HG02610 (cell line): ENCODE results near the gene AHDC1.

Source experiments
- ATAC-seq: cut with Tn5 transposase; IDR thresholded peaks from one replicate; pipeline ENCODE4 v1.9.1; 2021; ENCODE audit warnings: mild to moderate bottlenecking, moderate library complexity; ENCODE audit not compliant: unreplicated experiment

AHDC1 gene

DNA sequence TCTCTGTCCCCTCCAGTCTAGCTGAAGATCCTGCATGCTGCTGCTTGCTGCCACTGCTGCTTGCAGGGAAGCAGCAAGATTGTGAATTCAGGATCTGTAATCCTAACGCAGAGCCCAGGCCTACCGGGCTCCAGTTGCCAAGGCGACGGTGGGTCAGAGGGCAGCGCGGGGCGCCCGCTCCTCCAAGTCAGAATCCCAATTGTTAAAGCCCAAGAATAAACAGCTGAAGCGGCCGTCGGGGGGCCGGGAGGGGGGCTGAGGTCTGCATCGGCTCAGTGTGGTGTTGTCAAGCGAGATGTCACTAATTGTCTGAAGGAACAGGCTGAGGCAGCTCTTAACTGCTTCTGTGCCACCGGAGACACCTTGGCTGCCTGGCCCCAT, 36.8 kb downstream of the AHDC1 start:
- no peak for ATAC-seq

DNA sequence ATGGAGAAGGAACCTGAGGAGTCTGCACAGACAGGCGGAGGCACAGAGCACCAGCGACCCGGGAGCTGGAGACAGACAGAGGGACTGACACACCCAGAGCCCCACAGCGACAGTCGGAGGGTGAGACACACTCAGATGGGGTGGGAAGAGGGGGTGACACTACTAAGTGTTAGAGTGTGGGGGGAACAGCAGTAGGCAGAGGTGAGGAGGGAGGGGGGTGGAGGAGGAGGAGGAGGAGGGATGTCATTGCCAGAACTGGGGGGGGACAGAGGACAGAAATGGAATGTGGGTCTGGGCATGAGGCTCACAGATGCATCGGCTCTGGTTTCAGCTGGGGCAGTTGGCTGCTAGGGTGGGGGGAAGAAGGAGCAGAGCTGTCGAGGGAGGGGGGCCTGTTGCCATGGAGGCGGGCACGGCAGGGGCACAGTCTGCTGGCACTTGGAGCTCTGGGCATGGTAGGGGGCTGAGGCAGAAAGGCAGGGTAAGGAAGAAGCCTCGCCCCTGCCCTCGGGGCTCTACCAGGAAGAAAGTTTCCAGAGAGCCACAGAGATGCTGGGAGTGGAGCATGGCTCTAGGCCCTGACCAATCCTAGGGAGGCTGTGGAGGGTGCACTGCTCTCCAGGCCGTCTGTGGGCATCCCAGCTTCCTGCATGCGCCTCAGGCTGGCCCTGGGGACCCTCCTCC, 37.3 kb downstream of the AHDC1 start:
- no peak for ATAC-seq

DNA sequence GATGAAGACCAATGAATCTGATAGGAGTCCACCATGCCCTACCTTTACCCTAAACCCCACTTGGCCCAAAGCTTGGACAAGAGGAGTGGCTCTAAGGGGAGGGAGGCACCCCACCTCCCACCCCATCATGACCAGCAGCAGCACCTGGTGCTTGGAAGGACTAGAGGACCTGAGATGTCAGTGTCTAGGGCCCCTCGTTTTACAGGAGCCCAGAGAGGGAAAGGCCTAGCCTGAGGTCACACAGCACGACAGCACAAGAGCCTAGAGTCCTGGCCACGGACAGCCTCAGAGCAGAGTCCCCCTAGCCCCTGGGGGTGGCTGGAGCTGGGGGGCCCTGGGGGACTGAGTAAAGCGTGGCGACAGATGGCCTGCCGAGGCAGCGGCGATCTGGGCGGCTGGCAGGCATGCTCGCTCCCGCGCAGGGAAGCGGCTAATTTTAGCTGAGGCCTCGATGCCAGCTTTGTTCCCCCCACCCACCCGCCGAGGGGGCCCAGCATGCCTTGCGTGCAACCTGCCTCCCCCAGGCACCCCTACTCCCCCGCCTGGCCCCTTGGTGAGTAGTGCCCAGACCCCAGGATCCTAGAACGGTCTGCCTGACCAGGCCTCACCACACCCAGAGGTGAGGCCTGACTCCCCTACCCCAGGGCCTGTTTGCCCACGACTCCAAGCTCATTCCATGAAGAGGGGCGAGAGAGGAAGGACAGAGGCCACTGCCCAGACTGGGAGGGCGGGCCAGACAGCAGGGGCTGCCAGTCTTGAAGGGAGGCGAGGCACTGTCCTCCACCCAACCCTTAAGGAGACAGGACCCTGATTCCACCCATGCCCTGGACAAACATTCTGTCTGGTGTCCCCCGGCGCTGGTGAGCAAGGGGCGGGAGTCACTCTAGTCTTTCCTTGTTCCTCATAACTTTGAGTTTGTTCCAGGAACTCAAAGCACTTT, 39.0 kb downstream of the AHDC1 start:
- no peak for ATAC-seq

DNA sequence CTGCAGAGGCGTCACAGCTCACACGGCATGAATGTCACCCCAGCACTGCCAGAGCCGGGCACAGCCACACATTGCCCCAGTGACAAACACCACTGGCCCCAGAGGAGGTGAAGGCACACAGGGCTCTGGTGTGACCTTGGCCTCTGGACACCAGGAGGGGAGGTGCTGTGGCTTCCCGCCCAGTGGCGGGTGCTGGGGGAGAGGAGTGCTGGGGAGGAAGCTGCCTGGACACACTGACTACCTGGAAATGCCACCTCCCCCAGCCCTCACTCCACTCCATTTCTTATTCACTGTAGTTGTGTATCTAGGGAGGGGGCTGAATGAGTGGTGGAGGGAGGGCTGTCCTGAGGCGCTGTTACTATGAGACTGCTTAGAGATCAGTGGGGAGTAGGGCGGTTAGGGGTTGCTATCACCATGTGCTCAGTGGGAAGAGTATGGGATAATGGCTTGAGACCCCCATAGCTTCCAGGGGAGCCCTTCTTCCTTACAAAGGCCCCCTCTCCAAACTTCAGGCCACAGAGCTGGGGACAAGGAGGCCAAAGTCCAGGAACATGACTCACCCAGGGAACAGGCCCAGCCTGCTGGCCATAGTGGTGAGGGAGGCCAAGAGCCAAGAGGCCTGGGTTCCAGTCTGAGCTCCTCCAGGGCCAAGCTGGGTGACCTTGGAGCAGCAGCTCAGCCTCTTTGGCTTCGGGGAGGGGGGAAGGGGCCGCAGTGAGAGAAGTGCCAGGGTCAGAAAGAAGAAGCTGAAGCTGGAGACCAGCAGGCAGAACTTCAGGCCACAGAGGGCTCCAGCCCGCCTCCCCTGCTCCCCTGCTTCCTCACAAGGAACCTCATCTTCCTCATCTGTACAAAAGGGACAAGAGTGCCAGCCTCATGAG, 40.1 kb downstream of the AHDC1 start:
- no peak for ATAC-seq

DNA sequence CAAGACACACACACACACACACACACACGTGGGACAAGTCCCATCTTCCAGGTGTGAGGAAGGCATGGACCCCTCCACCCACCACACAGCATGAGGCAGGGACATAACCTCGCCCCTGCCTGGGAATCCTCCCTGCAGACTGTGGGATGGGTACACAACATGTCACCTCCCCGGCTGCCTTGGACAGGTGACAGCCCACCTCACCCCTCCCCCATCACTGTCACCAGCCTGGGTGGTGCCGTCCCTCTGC, 40.7 kb downstream of the AHDC1 start:
- ATAC-seq = no peak

DNA sequence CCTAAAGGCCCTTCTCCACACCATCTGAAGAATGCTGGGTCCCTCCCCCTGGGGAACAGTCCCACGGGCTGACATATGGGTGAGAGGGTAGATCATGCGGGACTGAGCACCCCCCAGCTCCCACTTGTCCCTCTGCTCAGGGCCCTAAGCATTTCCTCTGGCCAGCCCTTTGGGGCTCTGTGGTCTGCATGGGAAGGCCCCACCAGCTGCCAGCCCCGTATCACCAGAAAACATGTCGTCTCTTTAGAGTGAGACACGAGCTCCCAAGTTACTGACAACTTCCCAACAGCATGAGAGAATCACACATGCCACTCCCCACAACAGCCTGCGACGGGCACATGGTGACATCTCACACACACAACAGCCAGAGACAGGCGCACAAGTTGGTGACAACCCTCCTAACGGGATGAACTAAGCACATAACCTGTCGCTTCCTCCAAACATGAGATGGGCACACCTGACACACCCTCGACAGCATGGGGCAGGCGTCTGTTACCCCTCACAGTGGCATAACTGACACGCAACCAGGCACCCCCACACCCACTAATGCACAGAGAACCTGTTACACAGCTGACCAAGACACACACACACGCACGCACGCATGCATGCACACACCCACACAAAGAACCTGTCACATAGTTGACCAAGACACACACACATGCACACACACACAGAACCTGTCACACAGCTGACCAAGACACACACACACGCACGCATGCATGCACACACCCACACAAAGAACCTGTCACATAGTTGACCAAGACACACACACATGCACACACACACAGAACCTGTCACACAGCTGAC, 41.2 kb downstream of the AHDC1 start:
- ATAC-seq = no peak

DNA sequence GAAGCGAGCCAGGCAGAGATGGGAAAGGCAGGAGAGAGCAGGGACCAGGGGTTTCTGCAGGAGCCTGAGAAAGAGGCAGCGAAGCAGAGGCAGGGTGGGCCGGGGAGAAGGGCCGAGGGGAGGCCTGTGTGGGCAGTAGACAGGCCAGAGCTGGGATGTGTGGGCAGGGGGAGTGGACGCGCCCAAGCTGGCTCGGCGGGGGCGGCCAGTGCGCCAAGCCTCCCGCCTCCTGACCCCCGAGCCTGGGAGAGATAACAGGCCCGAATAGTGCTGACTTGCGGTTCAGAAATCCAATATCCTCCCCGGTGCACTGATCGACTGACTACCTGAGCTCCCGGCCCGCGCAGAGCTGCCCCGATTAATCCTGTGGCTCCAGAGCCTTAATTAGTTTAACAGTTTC, 41.9 kb downstream of the AHDC1 start:
- no peak for ATAC-seq

DNA sequence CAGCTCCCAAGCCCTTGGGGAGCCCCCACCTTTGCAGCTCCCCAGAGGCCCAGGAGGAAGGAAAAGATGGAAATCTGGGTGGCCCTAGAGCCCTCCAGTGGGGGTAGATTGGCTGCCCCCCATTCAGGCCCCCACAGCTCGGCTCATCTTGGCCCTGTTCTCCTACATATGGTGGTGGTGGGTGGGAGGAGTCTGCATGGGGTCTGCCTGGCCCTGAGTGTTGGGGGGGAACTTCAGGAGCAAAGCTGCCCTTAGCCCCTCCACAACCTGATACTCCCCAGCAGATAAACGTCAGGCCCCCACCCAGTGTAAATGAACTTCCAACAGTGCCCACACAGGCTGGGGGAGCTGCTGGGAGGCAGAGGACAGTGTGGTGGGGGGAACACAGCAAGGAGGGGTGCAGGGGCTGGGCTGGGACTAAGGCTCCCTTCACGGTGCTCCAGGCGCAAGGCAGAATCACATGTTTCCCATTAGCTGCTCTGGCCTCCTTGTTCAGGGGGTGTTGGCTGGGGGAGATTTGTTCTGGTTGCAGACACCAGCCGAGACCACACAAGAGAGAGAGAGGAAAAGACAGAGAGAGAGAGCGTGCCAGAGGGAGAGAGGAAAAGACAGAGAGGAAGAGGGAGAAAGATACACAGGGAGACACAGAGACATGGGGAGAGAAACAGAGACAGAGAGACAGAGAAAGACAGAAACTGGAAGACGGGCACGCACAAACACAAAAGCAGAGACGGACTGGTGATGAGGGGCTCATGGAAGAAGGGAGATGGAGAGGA, 42.6 kb downstream of the AHDC1 start:
- ATAC-seq = no peak

DNA sequence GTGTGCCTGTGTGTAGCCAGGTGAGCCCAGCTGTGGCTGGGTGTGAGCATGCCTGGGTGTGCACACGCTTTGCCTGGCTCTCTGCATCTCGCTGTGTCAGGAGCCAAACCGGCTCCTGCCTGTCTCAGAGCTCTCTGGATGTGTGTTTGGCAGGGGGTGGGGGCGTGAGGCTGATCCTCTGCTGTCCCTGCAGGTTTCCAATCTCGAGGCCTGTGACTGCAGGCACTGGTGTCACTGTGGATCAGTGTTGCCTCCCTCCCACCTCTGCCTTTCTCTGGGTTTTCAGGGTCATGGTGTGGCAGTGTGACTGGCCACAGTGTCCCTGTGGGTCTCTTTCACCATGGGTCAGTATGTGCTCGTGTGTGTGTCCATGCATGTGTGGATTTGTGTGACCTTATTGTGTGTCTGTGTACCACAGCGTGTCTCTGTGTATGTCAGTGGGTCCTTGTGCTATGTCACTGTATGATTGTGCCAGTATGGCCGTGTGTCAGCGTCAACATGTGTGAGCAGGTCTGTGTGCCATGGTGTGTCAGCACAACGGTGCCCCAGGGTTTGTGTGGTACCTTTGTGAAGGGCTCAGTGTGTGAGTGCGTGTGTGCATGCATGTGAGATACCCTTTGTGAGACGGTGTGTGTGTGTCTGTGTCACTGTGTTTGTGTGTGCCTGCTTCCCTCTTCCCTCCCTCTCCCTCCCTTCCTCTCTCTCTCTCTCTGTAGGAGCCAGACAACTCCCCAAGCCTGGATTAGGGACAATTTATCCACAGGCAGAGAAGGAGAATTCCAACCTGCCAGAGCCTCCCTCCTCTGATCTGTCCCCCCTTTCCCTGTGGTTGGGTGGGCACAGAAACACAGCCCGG, 43.4 kb downstream of the AHDC1 start:
- ATAC-seq = no peak

DNA sequence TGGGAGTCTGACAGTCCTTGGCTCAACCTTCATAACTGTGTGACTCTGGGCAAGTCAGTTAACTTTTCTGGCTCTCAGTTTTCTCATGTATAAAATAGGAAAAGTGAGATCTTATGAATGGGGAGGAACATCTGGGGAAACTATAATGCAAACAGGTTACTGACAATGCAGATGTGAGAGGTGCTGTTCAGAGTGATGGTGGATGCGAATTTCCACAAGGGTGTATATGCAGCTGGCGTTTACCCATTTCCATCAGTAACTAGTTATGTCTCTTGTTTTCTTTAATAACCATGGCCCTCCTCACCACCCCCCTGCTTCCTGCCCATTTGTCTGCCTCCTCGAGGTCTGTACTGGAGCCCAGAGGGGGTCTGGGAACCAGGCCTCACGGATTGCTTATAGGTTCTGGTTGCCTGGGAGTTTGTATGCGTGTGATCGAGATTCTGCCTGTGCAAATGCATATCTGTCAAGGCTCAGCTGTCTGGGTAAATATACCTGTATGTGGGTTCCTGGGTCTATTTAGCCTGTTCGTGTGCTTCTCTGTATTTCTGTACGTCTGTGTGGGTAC, 44.4 kb downstream of the AHDC1 start:
- no peak for ATAC-seq

DNA sequence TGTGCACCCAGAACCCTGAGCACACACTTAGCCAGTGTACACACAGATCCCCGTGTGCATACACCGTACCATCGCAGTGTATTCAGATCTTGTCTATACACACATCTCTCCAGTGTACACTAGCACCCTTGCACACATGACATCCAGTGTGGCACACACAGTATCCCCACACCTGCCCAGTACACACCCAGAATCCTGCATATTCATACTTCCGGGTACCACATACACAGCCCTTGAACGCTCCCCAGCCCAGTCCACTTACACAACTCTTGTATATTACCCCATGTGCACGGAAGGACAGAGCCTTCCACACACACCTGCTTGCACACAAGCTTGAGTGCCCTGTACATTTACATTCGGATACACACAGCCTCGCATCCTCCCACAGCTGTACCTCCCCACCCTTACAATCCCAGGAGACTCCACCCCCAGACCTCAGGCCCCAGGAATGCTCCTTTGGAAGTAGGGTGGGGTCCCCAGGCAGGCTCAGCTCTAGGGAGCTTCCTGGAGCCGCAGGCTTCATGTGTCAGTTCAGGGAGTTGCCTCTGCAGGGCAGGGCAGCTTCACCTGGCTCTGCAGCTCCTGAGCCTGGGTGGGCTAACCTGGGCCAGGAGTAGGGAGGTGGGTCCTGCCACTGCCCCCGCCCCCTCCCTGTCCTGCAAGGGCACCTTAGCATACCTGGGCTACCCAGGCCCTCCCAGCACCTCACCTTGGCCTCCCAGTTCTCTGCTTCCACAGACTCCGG, 46.2 kb downstream of the AHDC1 start:
- no peak for ATAC-seq

DNA sequence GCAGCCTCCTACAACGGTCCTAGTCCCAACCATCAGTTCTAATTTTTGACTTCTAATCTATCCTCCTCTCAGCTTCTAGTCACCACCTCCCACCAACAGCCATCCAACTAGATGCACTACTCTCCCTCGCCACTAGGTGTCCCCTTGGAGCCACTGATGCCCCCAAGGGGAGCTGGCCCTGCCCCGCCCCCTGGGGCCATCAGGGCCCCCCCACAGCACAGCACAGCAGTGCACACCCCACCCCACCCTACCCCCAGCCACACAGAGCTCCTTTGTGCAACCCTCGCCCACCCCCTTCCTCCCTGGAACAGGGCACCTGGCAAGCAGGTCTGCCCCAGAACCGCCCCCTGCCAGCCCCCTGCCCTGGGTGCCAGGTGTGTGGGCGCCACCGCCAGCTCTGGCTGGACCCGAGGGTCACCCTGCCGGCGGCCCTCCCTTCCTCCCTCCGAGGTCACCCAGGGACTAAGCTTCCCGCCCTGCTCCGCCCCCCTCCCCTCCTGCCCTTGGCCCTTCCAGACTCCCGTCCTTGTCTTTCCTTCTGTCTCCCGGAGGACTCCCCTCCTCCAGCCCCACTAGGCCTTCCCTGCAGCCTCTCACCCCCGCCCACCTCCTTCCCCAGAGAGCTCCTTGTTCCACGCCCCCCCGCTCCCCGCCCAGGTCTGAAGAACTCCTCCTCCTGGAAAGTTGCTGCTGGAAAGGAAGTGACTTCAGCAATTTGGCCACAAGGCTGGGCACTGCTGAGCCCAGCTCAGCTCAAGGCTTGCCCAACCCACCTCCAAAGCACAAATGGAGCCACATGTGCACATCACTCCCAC, 47.0 kb downstream of the AHDC1 start:
- ATAC-seq = no peak

DNA sequence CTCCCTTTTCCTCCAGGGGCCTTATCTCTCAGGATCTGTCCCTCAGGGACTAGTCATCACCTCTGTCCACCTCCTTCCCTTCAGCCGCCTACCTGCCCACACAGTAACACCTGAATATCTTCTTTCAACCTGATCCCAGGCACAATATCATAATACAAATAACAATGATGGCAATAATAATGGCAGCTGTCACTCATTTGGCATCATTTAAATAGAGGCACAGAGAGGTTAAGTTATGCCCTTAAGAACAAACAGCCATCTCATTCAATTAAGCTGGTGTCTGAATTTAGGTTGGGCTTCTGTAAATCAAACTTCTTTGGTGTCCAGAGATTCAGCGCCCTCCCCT, 47.5 kb downstream of the AHDC1 start:
- ATAC-seq = no peak

DNA sequence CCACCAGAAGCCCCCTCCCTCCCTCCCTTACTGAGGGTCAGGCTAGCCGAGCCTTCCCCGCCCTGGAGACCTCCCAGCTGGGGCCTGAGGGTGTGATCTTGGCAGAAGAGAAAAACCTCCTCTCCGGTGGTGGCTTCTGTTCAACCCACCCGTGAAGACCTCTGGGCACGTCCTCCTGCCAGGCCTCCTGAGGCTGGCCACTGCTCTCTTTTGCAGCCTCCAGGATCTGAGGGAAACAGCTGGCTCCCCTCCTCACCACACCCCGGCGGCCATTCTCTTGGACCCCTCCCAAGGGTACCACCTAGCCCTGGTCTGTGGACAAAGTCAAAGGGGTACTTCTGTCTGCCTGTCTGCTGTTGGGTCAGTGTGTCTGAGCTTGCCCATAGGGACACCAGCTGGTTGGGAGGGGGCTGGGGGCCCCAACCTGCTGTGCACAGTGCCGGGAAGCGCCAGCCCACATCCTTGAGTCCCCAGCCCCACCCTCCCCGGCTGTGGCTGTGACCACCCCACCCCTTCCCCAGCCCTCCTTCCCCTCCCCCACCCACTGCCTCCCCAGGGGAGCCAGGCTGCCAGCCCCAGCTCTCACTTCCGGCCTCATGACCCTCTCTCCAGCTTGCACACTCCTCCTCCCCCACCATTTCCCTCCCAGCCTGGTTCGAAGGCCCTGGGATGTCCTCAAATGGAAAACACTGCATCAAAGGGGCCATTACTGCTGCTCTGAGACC, 48.1 kb downstream of the AHDC1 start:
- ATAC-seq = no peak

DNA sequence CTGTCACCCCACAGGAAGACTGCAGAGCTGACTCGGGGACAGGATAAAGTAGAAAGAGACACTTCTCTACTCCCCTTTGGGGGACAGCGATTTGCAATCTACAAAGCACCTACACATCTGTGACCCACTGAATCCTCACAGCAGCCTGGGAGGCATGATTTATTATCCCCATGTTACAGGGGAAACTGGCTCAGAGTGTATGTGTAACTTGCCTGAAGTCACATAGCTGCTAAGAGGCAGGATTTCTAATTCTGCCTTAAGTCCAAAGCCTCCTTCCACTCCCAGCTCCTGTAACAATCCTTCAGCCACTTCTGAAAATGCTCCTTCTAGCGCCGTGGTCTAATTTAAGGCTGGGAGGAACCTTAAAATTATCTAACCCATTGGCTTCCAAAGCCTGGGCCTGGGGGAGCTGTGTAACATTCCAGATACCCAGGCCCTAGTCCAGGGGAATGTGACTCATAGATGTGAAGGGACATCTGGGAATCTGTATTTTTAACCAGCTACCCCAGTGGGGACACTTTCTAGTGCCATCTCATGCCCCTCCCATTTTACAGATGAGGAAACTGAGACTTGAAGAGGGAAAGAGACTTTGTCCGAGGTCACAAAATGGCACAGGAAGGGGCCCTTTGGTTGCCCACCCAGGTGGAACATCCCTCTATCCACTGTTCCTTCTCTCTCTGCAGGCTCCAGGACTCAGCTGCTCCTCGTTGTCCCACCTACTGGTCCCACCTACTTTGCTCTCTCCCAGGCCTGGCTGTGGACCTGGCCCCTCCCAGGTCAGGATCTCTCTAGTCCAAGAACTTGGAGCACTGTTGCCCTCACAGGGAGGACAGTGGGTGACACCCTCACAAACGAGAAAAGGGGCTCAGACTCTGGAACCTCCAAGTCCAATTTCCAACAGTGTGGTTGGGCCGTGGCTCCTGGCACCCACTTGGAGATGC, 48.9 kb downstream of the AHDC1 start:
- no peak for ATAC-seq

DNA sequence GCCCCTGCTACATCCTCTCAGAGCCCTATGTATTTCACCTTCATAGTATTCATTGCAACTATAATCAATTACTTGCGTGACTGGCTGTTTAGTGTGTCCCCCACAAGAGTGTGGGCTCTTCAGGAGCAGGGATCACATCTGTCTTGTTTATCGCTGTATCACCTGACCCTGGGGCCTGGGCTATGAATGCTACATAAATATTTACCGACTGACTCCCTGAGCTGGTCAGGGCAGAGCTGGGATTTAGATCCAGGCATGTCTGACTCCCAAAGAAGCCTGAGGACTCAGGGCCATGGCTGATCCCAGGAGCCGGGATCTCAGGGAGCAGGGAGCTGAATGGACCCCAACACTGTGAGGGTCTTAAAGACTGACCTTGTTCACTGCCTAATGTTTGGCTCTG, 49.7 kb downstream of the AHDC1 start:
- no peak for ATAC-seq
